Left forelimb (tissue), 1 donor: Measurements from ENCODE around the gene METTL15.
"Not testable (repeated sequence)": the region's sequence is repeated elsewhere in the genome, so short reads cannot be mapped to it uniquely, and the experiment has no call there.

Experiments
- DNase-seq: peaks from one replicate; pipeline ENCODE4 v3.0.0-alpha.2; 2018; ENCODE audit warnings: low spot score

The METTL15 gene

DNA sequence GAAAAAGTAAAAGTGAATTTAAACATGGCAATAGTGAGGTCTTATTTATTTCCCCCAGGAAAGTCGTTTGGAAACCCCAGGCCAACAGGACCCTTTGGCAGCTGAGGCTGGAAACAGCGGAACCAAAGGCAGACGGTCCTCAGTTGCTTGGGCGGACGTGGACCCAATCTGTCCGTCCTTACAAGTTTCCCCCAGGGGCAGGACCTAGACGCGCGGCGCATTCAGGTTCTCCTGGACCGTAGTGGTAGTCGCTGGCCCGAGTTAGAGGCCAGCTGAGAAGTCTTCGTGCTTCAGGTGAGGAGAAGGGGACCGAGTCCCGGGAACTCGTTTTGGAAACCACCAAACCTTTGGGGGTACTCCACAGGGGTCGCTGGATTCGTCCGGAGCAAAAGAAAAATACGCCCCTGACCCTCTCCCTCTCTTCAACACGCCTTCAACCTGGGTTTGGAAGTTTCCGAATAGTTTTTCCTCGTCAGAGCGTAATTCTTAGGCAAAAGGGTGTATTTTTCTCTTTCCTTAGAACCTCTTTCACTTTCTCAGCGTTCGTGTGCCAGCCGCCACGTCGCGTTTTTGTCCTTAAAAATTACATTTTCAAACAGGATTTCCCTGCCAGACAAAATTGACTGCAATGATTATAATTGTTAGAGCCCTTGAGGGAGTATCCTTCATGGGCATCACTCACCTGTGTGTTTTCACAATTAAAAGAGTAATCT lies 2.1 kb downstream of the METTL15 start:
- peak; percentile 81 for DNase-seq

- DNase-seq, result no peak
Observed at GRCh38 chr11:28110821-28111200, 2.6 kb downstream of the METTL15 start.

GRCh38 chr11:28114116-28114515 lies 5.9 kb downstream of the METTL15 start:
- no peak for DNase-seq

GRCh38 chr11:28114731-28115130 lies 6.5 kb downstream of the METTL15 start:
- no peak for DNase-seq

DNA sequence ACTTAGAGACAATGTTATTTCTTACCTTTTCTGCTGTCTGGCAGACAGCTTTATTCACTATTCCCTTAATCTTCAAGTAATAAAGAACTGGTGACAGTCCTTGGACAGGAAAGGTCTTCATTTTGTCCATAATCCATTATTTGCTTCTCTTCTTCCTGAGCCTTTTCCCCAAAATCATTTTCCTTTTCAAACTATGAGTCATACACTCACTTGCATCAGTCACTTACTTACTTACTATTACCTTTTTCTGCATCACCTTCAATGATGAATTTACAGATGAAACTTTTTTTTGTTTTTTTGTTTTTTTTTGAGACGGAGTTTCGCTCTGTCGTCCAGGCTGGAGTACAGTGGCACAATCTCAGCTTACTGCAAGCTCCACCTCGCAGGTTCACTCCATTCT lies 9.5 kb downstream of the METTL15 start:
- DNase-seq, result no peak

- DNase-seq, result no peak
Observed at GRCh38 chr11:28123151-28123581, 15.0 kb downstream of the METTL15 start.

- DNase-seq, result no peak
Observed at GRCh38 chr11:28132548-28132947, 24.4 kb downstream of the METTL15 start.

DNA sequence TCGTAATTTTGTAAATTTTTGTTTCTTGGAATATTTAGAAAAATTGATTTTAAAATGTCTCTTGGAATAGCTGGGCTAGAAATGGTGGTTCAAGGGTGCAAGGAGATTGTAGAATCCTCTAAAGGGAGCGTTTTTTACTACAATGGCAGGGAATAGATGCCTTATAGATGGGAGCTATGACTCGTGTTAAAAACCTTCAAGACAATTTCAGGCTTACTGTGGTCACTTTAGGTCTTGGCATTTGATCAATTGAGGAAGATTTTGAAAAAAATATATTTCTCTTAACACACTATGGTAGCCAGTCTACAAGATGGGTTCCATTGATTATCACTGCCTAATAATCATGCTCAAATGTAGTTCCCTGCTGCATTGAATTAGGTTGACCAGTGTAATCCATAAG lies 25.0 kb downstream of the METTL15 start:
- DNase-seq, result no peak

GRCh38 chr11:28136157-28136556 lies 28.0 kb downstream of the METTL15 start:
- DNase-seq, result not testable (repeated sequence)

DNA sequence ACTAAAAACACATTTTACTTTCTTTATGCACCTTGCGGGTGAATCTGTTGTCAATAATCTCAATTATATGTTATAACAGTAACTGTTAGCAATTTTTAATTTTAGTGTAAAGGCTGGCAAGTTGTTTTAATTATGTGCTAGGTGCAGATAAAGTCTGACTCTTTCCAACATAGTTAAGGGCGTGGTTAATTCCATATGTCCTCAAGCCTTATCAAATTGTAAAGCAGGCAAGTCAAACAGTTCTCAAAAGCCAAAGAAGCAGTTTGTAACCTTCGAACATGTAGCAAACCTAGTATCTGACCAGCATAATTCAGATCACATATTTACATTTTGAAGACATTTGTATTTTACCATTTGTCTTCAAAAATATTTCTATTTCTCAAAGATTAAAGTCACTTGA lies 29.2 kb downstream of the METTL15 start:
- no peak for DNase-seq

DNA sequence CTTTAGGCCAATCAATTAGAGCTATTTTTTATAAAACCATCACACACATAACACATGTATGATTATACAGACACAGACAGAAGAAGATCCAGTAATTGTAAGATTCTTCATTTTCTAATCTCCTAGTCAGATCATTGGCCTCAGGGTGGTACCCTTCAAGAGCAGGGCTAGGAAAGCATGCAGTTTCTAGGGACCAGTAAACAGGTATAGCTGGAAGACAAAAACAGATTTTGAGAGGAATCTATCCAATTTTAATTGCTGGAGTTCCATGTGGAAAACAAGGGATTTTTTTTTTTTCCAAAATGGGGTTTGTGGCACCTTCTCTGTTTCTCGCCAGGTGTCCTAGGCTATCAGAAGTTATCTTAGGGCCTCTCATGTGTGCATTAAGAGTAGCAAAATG lies 29.6 kb downstream of the METTL15 start:
- DNase-seq, result no peak

- no peak for DNase-seq
Observed at GRCh38 chr11:28139841-28140415, 31.7 kb downstream of the METTL15 start.

- no peak for DNase-seq
Observed at GRCh38 chr11:28140689-28141455, 32.7 kb downstream of the METTL15 start.

DNA sequence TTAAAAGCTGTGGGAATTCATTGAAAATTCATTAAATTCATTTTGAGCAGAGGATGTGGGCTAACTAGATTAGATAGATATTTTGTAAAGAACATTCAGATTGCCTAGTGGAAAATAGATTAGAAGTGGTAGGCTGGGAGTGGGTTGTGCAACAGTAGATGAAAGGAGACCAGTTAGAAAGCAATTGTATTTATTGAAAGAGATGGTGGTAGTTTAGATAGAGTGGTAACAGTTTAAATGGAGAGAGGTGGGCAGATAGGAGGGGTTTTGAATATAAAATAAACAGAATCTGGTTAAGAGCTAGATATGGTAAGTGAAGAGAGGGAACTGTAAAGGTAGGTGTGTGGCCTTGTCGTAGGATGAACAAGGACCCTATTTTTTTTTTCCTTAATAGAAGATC lies 34.5 kb downstream of the METTL15 start:
- no peak for DNase-seq

- DNase-seq, result no peak
Observed at GRCh38 chr11:28144808-28145207, 36.6 kb downstream of the METTL15 start.

- no peak for DNase-seq
Observed at GRCh38 chr11:28146123-28146751, 38.0 kb downstream of the METTL15 start.

DNA sequence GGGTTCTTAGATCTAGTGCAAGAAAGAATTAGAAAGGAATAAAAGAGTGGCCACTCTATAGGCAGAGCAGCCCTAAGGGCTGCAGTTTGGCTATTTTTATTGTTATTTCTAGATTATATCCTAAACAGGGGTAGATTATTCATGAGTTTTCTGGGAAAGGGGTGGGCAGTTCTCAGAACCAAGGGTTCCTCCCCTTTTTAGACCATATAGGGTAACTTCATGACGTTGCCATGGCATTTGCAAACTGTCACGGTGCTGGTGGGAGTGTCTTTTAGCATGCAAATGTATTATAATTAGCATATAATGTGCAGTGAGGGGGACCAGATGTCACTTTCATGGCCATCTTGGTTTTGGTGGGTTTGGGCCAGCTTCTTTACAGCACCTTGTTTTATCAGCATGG lies 44.6 kb downstream of the METTL15 start:
- no peak for DNase-seq

DNA sequence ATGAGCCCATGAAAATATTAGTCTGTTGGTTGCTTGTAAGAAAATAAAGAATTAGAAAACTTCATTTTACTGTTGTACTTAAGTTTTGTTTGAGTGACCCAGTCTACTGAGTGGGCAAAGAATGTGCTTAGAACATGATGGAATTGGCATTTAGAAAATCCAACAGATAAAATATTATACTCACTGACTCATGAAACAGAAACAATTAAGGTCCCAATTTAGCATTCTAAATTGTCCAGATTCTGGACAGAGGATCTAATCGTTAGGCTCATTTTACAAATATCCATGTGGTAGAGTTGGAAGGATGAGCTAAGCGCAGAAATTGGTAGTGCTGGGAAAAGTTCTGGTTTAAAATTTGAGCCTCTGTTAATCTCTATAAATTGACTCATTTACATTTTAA lies 45.4 kb downstream of the METTL15 start:
- DNase-seq, result no peak

- no peak for DNase-seq
Observed at GRCh38 chr11:28168718-28169117, 60.5 kb downstream of the METTL15 start.

- no peak for DNase-seq
Observed at GRCh38 chr11:28169816-28170215, 61.6 kb downstream of the METTL15 start.

- no peak for DNase-seq
Observed at GRCh38 chr11:28170759-28171158, 62.6 kb downstream of the METTL15 start.

DNA sequence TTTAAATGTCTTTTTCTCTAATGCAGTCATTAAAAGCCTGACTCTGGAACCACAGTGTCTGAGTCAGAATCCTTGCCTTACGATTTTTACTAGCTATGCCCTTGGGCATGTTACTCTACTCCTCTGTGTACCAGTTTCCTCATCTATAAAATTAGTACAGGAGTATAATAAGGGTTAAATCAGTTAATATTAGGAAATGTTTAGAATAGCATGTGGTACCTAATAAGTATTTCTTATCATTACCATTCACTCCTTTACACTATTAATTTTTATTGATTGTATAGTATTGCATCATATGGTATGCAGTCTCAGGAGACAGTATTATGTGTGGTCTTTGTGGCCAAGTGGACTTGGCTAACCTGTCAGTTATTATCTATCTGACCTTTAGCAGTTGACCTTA lies 68.2 kb downstream of the METTL15 start:
- DNase-seq, result no peak

GRCh38 chr11:28195449-28195848 lies 87.3 kb downstream of the METTL15 start:
- no peak for DNase-seq
